Renal pelvis (tissue), 4 donors: ENCODE measurements around the gene SLC6A9. TPM values are rescaled to one million over a fixed set of nuclear protein-coding genes. Genes with fewer than 3 reads are reported as not detected.

Source experiments
- DNase-seq: peaks from one replicate; pipeline ENCODE4 v3.0.0-alpha.2; 2013
- polyA plus RNA-seq, 3 donors: library from polyadenylated mRNA; unstranded; fragments of 120-200 nt; gene quantifications; one replicate each; pipeline ENCODE4 v1.2.1, GENCODE V29; 2013; ENCODE audit not compliant: insufficient read length in 3 of 3

Gene SLC6A9
- polyA plus RNA-seq, 3 donors, result 6.7 to 8.1 (median 6.9) TPM

- DNase-seq, result no peak
Measured at GRCh38 chr1:44010935-44011471, 20.3 kb downstream of the SLC6A9 start.

GRCh38 chr1:44008259-44008658, 23.0 kb downstream of the SLC6A9 start:
- no peak for DNase-seq

- DNase-seq, result no peak
Measured at GRCh38 chr1:44002606-44003157, 28.6 kb downstream of the SLC6A9 start.

- DNase-seq, result no peak
Measured at GRCh38 chr1:44002165-44002564, 29.1 kb downstream of the SLC6A9 start.

- no peak for DNase-seq
Measured at GRCh38 chr1:44000122-44000665, 31.1 kb downstream of the SLC6A9 start.

GRCh38 chr1:43999455-43999854, 31.8 kb downstream of the SLC6A9 start:
- no peak for DNase-seq

- DNase-seq, result no peak
Measured at GRCh38 chr1:43998000-43998378, 33.3 kb downstream of the SLC6A9 start.

- no peak for DNase-seq
Measured at GRCh38 chr1:43997295-43997999, 33.8 kb downstream of the SLC6A9 start.

GRCh38 chr1:43996733-43997115, 34.5 kb downstream of the SLC6A9 start:
- DNase-seq, result no peak

- no peak for DNase-seq
Measured at GRCh38 chr1:43995984-43996732, 35.1 kb downstream of the SLC6A9 start.

- no peak for DNase-seq
Measured at GRCh38 chr1:43994794-43995790, 36.2 kb downstream of the SLC6A9 start.

GRCh38 chr1:43994071-43994470, 37.2 kb downstream of the SLC6A9 start:
- no peak for DNase-seq

- no peak for DNase-seq
Measured at GRCh38 chr1:43993206-43993914, 37.9 kb downstream of the SLC6A9 start.

GRCh38 chr1:43992232-43992995, 38.8 kb downstream of the SLC6A9 start:
- DNase-seq, result no peak

- DNase-seq, result peak; percentile 66
Measured at GRCh38 chr1:43991476-43992231, 39.6 kb downstream of the SLC6A9 start, which contains the start of gene CCDC24. CCDC24 (plus strand) TSS chr1:43991599; CDS start chr1:43991879, 280 bp downstream.

GRCh38 chr1:43991200-43991475, 40.1 kb downstream of the SLC6A9 start:
- no peak for DNase-seq

- no peak for DNase-seq
Measured at GRCh38 chr1:43990271-43991199, 40.7 kb downstream of the SLC6A9 start.
